ENCODE measurements around the gene AGR2.

The AGR2 gene

GRCh38 chr7:16744518-16745250, 60.1 kb downstream of the AGR2 start:
- no peak overlapping the region for H3K27ac ChIP-seq (ENCODE audit: low read depth, low read length, poor library complexity, severe bottlenecking)
- H3K79me2 ChIP-seq (ENCODE audit: insufficient read depth, low read length), result no peaks in the 10 kb centered on the region
- no peaks in the 10 kb centered on the region for H3K9me2 ChIP-seq (ENCODE audit: low read depth, low read length)
- no peaks in the 10 kb centered on the region for H3K36me3 ChIP-seq (ENCODE audit: insufficient read depth, low read length)
- H3K4me3 ChIP-seq (ENCODE audit: low read depth, low read length, poor library complexity, severe bottlenecking), result no peak overlapping the region
- no peaks in the 10 kb centered on the region for H3F3A ChIP-seq (ENCODE audit: insufficient read depth, low read length)
- H3K9me3 ChIP-seq (ENCODE audit: low read length), result no peaks in the 10 kb centered on the region
- H4K20me1 ChIP-seq (ENCODE audit: insufficient read depth, low read length), result no peaks in the 10 kb centered on the region
- TF ChIP-seq, protein P1, sequence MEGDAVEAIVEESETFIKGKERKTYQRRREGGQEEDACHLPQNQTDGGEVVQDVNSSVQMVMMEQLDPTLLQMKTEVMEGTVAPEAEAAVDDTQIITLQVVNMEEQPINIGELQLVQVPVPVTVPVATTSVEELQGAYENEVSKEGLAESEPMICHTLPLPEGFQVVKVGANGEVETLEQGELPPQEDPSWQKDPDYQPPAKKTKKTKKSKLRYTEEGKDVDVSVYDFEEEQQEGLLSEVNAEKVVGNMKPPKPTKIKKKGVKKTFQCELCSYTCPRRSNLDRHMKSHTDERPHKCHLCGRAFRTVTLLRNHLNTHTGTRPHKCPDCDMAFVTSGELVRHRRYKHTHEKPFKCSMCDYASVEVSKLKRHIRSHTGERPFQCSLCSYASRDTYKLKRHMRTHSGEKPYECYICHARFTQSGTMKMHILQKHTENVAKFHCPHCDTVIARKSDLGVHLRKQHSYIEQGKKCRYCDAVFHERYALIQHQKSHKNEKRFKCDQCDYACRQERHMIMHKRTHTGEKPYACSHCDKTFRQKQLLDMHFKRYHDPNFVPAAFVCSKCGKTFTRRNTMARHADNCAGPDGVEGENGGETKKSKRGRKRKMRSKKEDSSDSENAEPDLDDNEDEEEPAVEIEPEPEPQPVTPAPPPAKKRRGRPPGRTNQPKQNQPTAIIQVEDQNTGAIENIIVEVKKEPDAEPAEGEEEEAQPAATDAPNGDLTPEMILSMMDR (IDR thresholded peaks at IDR 0.05; ENCODE audit: low read length), result no peak
- no peak for TF ChIP-seq EZH2 (IDR thresholded peaks at IDR 0.05; ENCODE audit: borderline replicate concordance, low read length)
- no peak overlapping the region for H3K9ac ChIP-seq (ENCODE audit: low read length)
- H3K27me3 ChIP-seq (ENCODE audit: insufficient read depth, low read length), result 0 out of 2 replicates have a peak, but pooled peaks cover 3% of the 10 kb centered on the region
- no peak overlapping the region for H3K4me2 ChIP-seq (ENCODE audit: low read length)
- no peak overlapping the region for H2AFZ ChIP-seq (ENCODE audit: low read length)
- H3K4me1 ChIP-seq (ENCODE audit: insufficient read depth, low read length, severe bottlenecking), result no peaks in the 10 kb centered on the region

DNA sequence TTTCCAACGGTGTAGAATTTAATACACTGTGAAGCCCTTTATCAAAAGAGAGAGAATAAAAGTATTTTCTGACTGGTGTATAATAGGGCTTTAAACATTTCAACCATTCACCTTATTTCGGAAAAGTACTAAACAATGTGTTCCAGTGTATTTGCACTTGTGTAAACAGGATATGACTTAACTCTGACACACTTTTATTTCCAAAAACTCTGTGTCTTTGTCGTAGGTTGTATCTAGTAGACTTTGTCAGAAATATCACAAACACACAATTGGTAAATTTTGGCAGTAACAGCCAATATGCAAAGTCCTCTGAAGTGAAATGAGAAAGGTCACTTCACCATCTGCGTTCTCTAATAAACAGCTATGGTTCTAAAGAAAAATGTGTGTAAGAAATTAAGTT, 61.6 kb downstream of the AGR2 start:
- no peaks in the 10 kb centered on the region for H3F3A ChIP-seq (ENCODE audit: insufficient read depth, low read length)
- H3K79me2 ChIP-seq (ENCODE audit: insufficient read depth, low read length), result no peaks in the 10 kb centered on the region
- no peaks in the 10 kb centered on the region for H3K9me3 ChIP-seq (ENCODE audit: low read length)
- no peak overlapping the region for H3K9ac ChIP-seq (ENCODE audit: low read length)
- no peak overlapping the region for H3K4me2 ChIP-seq (ENCODE audit: low read length)
- H3K27me3 ChIP-seq (ENCODE audit: insufficient read depth, low read length), result 0 out of 2 replicates have a peak, but pooled peaks cover 3% of the 10 kb centered on the region
- H3K4me1 ChIP-seq (ENCODE audit: insufficient read depth, low read length, severe bottlenecking), result no peaks in the 10 kb centered on the region
- H3K36me3 ChIP-seq (ENCODE audit: insufficient read depth, low read length), result no peaks in the 10 kb centered on the region
- no peak overlapping the region for H2AFZ ChIP-seq (ENCODE audit: low read length)
- H3K9me2 ChIP-seq (ENCODE audit: low read depth, low read length), result no peaks in the 10 kb centered on the region
- H4K20me1 ChIP-seq (ENCODE audit: insufficient read depth, low read length), result no peaks in the 10 kb centered on the region
- no peak overlapping the region for H3K4me3 ChIP-seq (ENCODE audit: low read depth, low read length, poor library complexity, severe bottlenecking)
- TF ChIP-seq, protein P1 (IDR thresholded peaks at IDR 0.05; ENCODE audit: low read length), result no peak
- no peak for TF ChIP-seq EZH2 (IDR thresholded peaks at IDR 0.05; ENCODE audit: borderline replicate concordance, low read length)
- H3K27ac ChIP-seq (ENCODE audit: low read depth, low read length, poor library complexity, severe bottlenecking), result no peak overlapping the region

GRCh38 chr7:16742547-16742946, 62.3 kb downstream of the AGR2 start:
- TF ChIP-seq, protein P1 (IDR thresholded peaks at IDR 0.05; ENCODE audit: low read length), result no peak
- no peak for TF ChIP-seq EZH2 (IDR thresholded peaks at IDR 0.05; ENCODE audit: borderline replicate concordance, low read length)
- H3K4me2 ChIP-seq (ENCODE audit: low read length), result no peak overlapping the region
- no peak overlapping the region for H3K27ac ChIP-seq (ENCODE audit: low read depth, low read length, poor library complexity, severe bottlenecking)

More at GRCh38 chr7:16742547-16742946, 62.3 kb downstream of the AGR2 start:
- Histone ChIP-seq H3K4me1 (ENCODE audit: insufficient read depth, low read length, severe bottlenecking) (no peaks in the 10 kb centered on the region), H2AFZ (ENCODE audit: low read length) (no peak overlapping the region), H3K9me2 (ENCODE audit: low read depth, low read length) (no peaks in the 10 kb centered on the region), H3K4me3 (ENCODE audit: low read depth, low read length, poor library complexity, severe bottlenecking) (no peak overlapping the region), H3K79me2 (ENCODE audit: insufficient read depth, low read length) (no peaks in the 10 kb centered on the region), H3F3A (ENCODE audit: insufficient read depth, low read length) (no peaks in the 10 kb centered on the region), H3K27me3 (ENCODE audit: insufficient read depth, low read length) (0 out of 2 replicates have a peak, but pooled peaks cover 3% of the 10 kb centered on the region), H3K9ac (ENCODE audit: low read length) (no peak overlapping the region), H3K9me3 (ENCODE audit: low read length) (no peaks in the 10 kb centered on the region), H4K20me1 (ENCODE audit: insufficient read depth, low read length) (no peaks in the 10 kb centered on the region), H3K36me3 (ENCODE audit: insufficient read depth, low read length) (no peaks in the 10 kb centered on the region)
